Natural killer cell (primary cell): ENCODE data around the gene GPR78. TPM values are rescaled to one million over a fixed set of nuclear protein-coding genes. Genes with fewer than 3 reads are reported as not detected.

ENCODE experiments used
- ATAC-seq, 3 donors: fragments of 150-1000 bp in 2 of 3; fragments of 200-7000 bp in 1 of 3; cut with Tn5 transposase; 1 replicate in 1 of 3; 2 replicates in 2 of 3; pipeline ENCODE4 v1.10.0; 2021; ENCODE audit warnings: mild to moderate bottlenecking in 2 of 3, moderate library complexity in 2 of 3
- DNase-seq, 2 donors: peaks; one replicate each; pipeline versions ENCODE4 v3.0.0 to v3.0.0-alpha.2; 2013 to 2021; ENCODE audit warnings: mixed read lengths in 1 of 2
- H3K27ac ChIP-seq: one replicate; pipeline ENCODE4 v1.5.1; 2013; ENCODE audit warnings: mild to moderate bottlenecking, low read length
- H3K27me3 ChIP-seq: one replicate; pipeline ENCODE4 v1.6.1; 2013; ENCODE audit warnings: low read length; ENCODE audit not compliant: control insufficient read depth, insufficient read depth
- H3K36me3 ChIP-seq: one replicate; pipeline ENCODE4 v1.6.1; 2013; ENCODE audit warnings: low read length; ENCODE audit not compliant: control insufficient read depth, insufficient read depth
- H3K4me1 ChIP-seq: one replicate; pipeline ENCODE4 v1.6.1; 2013; ENCODE audit warnings: low read length; ENCODE audit not compliant: control insufficient read depth, insufficient read depth
- H3K4me3 ChIP-seq: one replicate; pipeline ENCODE4 v1.5.1; 2013; ENCODE audit warnings: low read length
- H3K9me3 ChIP-seq: one replicate; pipeline ENCODE4 v1.6.1; 2013; ENCODE audit warnings: low read length; ENCODE audit not compliant: control insufficient read depth, insufficient read depth
- H3K27ac Mint-ChIP-seq, 2 donors: one replicate each; pipeline ENCODE4 v1.8.0; 2022; ENCODE audit warnings: mild to moderate bottlenecking in 2 of 2, mixed read lengths in 2 of 2, moderate library complexity in 1 of 2
- H3K27me3 Mint-ChIP-seq, 2 donors: one replicate each; pipeline ENCODE4 v1.8.0; 2022; ENCODE audit warnings: low read depth in 2 of 2, mixed read lengths in 2 of 2
- H3K36me3 Mint-ChIP-seq: one replicate; pipeline ENCODE4 v1.8.0; 2022; ENCODE audit warnings: mixed read lengths
- H3K4me1 Mint-ChIP-seq, 2 donors: one replicate each; pipeline ENCODE4 v1.8.0; 2022; ENCODE audit warnings: mixed read lengths in 2 of 2
- H3K4me3 Mint-ChIP-seq: one replicate; pipeline ENCODE4 v1.8.0; 2022; ENCODE audit warnings: mild to moderate bottlenecking, moderate library complexity, mixed read lengths
- H3K9me3 Mint-ChIP-seq, 2 donors: one replicate each; pipeline ENCODE4 v1.8.0; 2022; ENCODE audit warnings: mixed read lengths in 2 of 2
- CTCF ChIP-seq: fragments of 200-600 bp; IDR thresholded peaks from one replicate; pipeline ENCODE4 v1.8.0; 2022; ENCODE audit warnings: antibody characterized with exemption
- WGBS: methylation state at CpG from one replicate; pipeline ENCODE4 v1.1.7; 2013; ENCODE audit warnings: missing lambda C conversion rate; ENCODE audit not compliant: insufficient coverage; 5-methylcytosine and 5-hydroxymethylcytosine counted together
- intact Hi-C: fragments of 100-400 bp; cut with micrococcal nuclease; formaldehyde crosslinking; loops from one replicate; pipeline ENCODE4 v1.14.2; 2022
- total RNA-seq, 4 donors: library from RNA; stranded (reverse); fragments of 120-200 nt in 1 of 4; gene quantifications; one replicate each; pipeline versions ENCODE4 v1.2.3 to v1.2.4, GENCODE V29; 2013 to 2022

GPR78 gene
- total RNA-seq, 3 donors from 2014 or later (not counting 1 experiment from before 2014, with no cell fraction given), result not detected

- no peak for DNase-seq
- Mint-ChIP-seq H3K4me3 (no peak overlapping the region), H3K4me1 (no peaks in the 10 kb centered on the region), H3K27me3 (peaks cover 0 to 4% of the 10 kb centered on the region in 2 donors), H3K36me3 (no peaks in the 10 kb centered on the region), H3K9me3 (no peaks in the 10 kb centered on the region), H3K27ac (no peak overlapping the region)
- Histone ChIP-seq H3K4me3 (no peak overlapping the region), H3K36me3 (no peaks in the 10 kb centered on the region), H3K27me3 (no peaks in the 10 kb centered on the region), H3K4me1 (no peaks in the 10 kb centered on the region), H3K27ac (no peak overlapping the region), H3K9me3 (no peaks in the 10 kb centered on the region)
- ATAC-seq, result no peak
- intact Hi-C loops, result no loop called here
- no peak for TF ChIP-seq CTCF
- WGBS, result 95% methylated on average over 23 of the region's 23 CpGs
Observed at GRCh38 chr4:8601086-8601485, 20.9 kb downstream of the GPR78 start.

- no peaks in the 10 kb centered on the region for H3K4me1 Mint-ChIP-seq
- Histone ChIP-seq H3K4me3 (no peak overlapping the region), H3K27me3 (no peaks in the 10 kb centered on the region), H3K9me3 (no peaks in the 10 kb centered on the region), H3K4me1 (no peaks in the 10 kb centered on the region), H3K27ac (no peak overlapping the region), H3K36me3 (no peaks in the 10 kb centered on the region)
- H3K9me3 Mint-ChIP-seq, result no peaks in the 10 kb centered on the region
- no peak for TF ChIP-seq CTCF
- intact Hi-C loops, result no loop called here
- no peak overlapping the region for H3K4me3 Mint-ChIP-seq
- no peaks in the 10 kb centered on the region for H3K36me3 Mint-ChIP-seq
- H3K27me3 Mint-ChIP-seq, result peaks cover 0 to 4% of the 10 kb centered on the region in 2 donors
- ATAC-seq (no peak), DNase-seq (no peak)
- no peak overlapping the region for H3K27ac Mint-ChIP-seq
- WGBS, result 76% methylated on average over 10 of the region's 10 CpGs
Observed at GRCh38 chr4:8601556-8601955, 21.4 kb downstream of the GPR78 start.

- H3K4me3 Mint-ChIP-seq, result no peak overlapping the region
- DNase-seq (no peak), ATAC-seq (no peak)
- no peaks in the 10 kb centered on the region for H3K9me3 Mint-ChIP-seq
- Histone ChIP-seq H3K27me3 (no peaks in the 10 kb centered on the region), H3K4me3 (no peak overlapping the region), H3K36me3 (no peaks in the 10 kb centered on the region), H3K9me3 (no peaks in the 10 kb centered on the region), H3K4me1 (no peaks in the 10 kb centered on the region), H3K27ac (no peak overlapping the region)
- H3K36me3 Mint-ChIP-seq, result no peaks in the 10 kb centered on the region
- WGBS, result 38% methylated on average over 18 of the region's 19 CpGs
- TF ChIP-seq CTCF, result no peak
- intact Hi-C loops, result no loop called here
- H3K27ac Mint-ChIP-seq, result no peak overlapping the region
- H3K27me3 Mint-ChIP-seq, result peaks cover 0 to 4% of the 10 kb centered on the region in 2 donors
- no peaks in the 10 kb centered on the region for H3K4me1 Mint-ChIP-seq
Observed at GRCh38 chr4:8602686-8603430, 22.7 kb downstream of the GPR78 start.

GRCh38 chr4:8603931-8604330 lies 23.7 kb downstream of the GPR78 start:
- Histone ChIP-seq H3K9me3 (no peaks in the 10 kb centered on the region), H3K4me1 (no peaks in the 10 kb centered on the region), H3K27me3 (no peaks in the 10 kb centered on the region), H3K27ac (no peak overlapping the region), H3K4me3 (no peak overlapping the region), H3K36me3 (no peaks in the 10 kb centered on the region)
- H3K27ac Mint-ChIP-seq, result no peak overlapping the region
- no peaks in the 10 kb centered on the region for H3K4me1 Mint-ChIP-seq
- no peaks in the 10 kb centered on the region for H3K9me3 Mint-ChIP-seq
- no peak overlapping the region for H3K4me3 Mint-ChIP-seq
- 93% methylated on average over 22 of the region's 22 CpGs for WGBS
- peaks cover 0 to 4% of the 10 kb centered on the region in 2 donors for H3K27me3 Mint-ChIP-seq
- no peaks in the 10 kb centered on the region for H3K36me3 Mint-ChIP-seq
- DNase-seq (no peak), ATAC-seq (no peak)
- intact Hi-C loops, result no loop called here
- no peak for TF ChIP-seq CTCF
